H1 (cell line): Measurements from ENCODE around the gene ABCA2. TPM values are rescaled to one million over a fixed set of nuclear protein-coding genes. Genes with fewer than 3 reads are reported as not detected.

Experiments used
- ATF2 ChIP-seq: IDR thresholded peaks from 2 replicates; pipeline ENCODE4 v1.6.1; 2012; ENCODE audit warnings: low read length, inconsistent platforms
- JUND ChIP-seq: IDR thresholded peaks from 2 replicates; pipeline ENCODE4 v1.6.1; 2011; ENCODE audit warnings: mild to moderate bottlenecking, improper control_type of control experiment, low read length
- POLR2AphosphoS5 ChIP-seq: IDR thresholded peaks from 2 replicates; pipeline ENCODE4 v1.6.1; 2011; ENCODE audit warnings: low read depth, low read length
- RAD21 ChIP-seq, 2 experiments: IDR thresholded peaks in 1 of 2; conservative IDR thresholded peaks in 1 of 2; 2 replicates each; pipeline ENCODE4 v1.6.1; 2011; ENCODE audit warnings: low read depth in 2 of 2, low read length in 2 of 2, improper control_type of control experiment in 1 of 2, inconsistent platforms in 1 of 2, mild to moderate bottlenecking in 1 of 2, moderate library complexity in 1 of 2
- RXRA ChIP-seq: IDR thresholded peaks from 2 replicates; pipeline ENCODE4 v1.6.1; 2011; ENCODE audit warnings: low read depth, mild to moderate bottlenecking, low read length, moderate library complexity; ENCODE audit not compliant: insufficient read depth
- SIN3A ChIP-seq, 2 experiments: IDR thresholded peaks in 1 of 2; conservative IDR thresholded peaks in 1 of 2; 2 replicates each; pipeline ENCODE4 v1.6.1; 2011 to 2012; ENCODE audit warnings: low read length in 2 of 2, improper control_type of control experiment in 1 of 2, low read depth in 1 of 2, mild to moderate bottlenecking in 1 of 2
- SIRT6 ChIP-seq: IDR thresholded peaks from one replicate; pipeline ENCODE4 v1.7.1; 2012; ENCODE audit warnings: low read length, inconsistent platforms
- TAF7 ChIP-seq: optimal IDR thresholded peaks from 2 replicates; pipeline ENCODE3; 2011; ENCODE audit warnings: low read depth, mild to moderate bottlenecking, inconsistent platforms, low read length, moderate library complexity, borderline replicate concordance
- polyA plus RNA-seq, 7 experiments: library from polyadenylated mRNA; depleted of rRNA in 3 of 7; stranded (reverse) in 5 of 7; unstranded in 2 of 7; fragments of >200 nt in 5 of 7; fragments of 200-250 nt in 2 of 7; gene quantifications; 1 replicate in 5 of 7; 2 replicates in 1 of 7; 4 replicates in 1 of 7; pipeline versions ENCODE4 v1.2.1 to v1.2.3, GENCODE V29; 2011 to 2013; ENCODE audit warnings: missing spikeins in 2 of 7, mixed read lengths in 2 of 7
- total RNA-seq: library from RNA; stranded (reverse); fragmentation: NEBNext Ultra II Directional; extraction: Animal tissue kit (Norgen Biotek cat#: 25700); gene quantifications from 2 replicates; pipeline ENCODE4 v1.2.1, GENCODE V29; 2021

Gene ABCA2
- total and polyA plus RNA-seq, 2 of the 8 experiments (the other 6 are each of a cell fraction or from before 2014, with no cell fraction given), result 12.5 to 14.3 TPM

- TF ChIP-seq ATF2, result no peak
- no peak for TF ChIP-seq TAF7
- no peak for TF ChIP-seq RAD21 (IDR thresholded peaks at IDR 0.05 in 1 of 2, conservative IDR thresholded peaks at IDR 0.05 in 1 of 2; ENCODE audit: low read depth in 2 of 2, low read length in 2 of 2)
- no peak for TF ChIP-seq RXRA
- TF ChIP-seq POLR2AphosphoS5, result no peak
- no peak for TF ChIP-seq SIN3A (conservative IDR thresholded peaks at IDR 0.05 in 1 of 2, IDR thresholded peaks at IDR 0.05 in 1 of 2; ENCODE audit: low read depth in 1 of 2, low read length in 2 of 2)
- no peak for TF ChIP-seq SIRT6
- TF ChIP-seq JUND, result no peak
These were observed 13.1 kb downstream of the ABCA2 start (continued) for GRCh38 chr9:137014776-137015539.
